Body of pancreas (tissue), 4 donors: ENCODE data around the gene PAX8.

ENCODE experiments used
- CTCF ChIP-seq, 7 experiments: fragments of 450-650 bp in 4 of 7; fragments of 200-600 bp in 3 of 7; sonication (generic) in 3 of 7; IDR thresholded peaks; one replicate each; pipeline ENCODE4 v1.5.1; 2016 to 2019; ENCODE audit warnings: antibody characterized with exemption in 7 of 7
- POLR2A ChIP-seq, 3 donors: fragments of 450-650 bp; IDR thresholded peaks; one replicate each; pipeline ENCODE4 v1.6.1; 2016; ENCODE audit warnings: antibody characterized with exemption in 3 of 3, mild to moderate bottlenecking in 2 of 3

- TF ChIP-seq POLR2A (IDR thresholded peaks at IDR 0.05) (no peak), CTCF (IDR thresholded peaks at IDR 0.05) (no peak)
Observed at GRCh38 chr2:113226462-113226861, 52.3 kb downstream of the PAX8 start.
